GM23248 (cell line): ENCODE results near the gene BCL7A. TPM values are rescaled to one million over a fixed set of nuclear protein-coding genes. Genes with fewer than 3 reads are reported as not detected.

Source experiments
- DNase-seq: peaks from one replicate; pipeline ENCODE4 v3.0.0-alpha.2; 2015
- H2AFZ ChIP-seq: fragments of 200-600 bp; sonication (generic); 2 replicates; pipeline ENCODE4 v1.6.1; 2016; ENCODE audit warnings: antibody characterized with exemption
- H3F3A ChIP-seq: fragments of 200-600 bp; sonication (generic); 2 replicates; pipeline ENCODE4 v1.6.1; 2016; ENCODE audit warnings: mild to moderate bottlenecking, antibody characterized with exemption, mixed run types; ENCODE audit not compliant: insufficient read depth
- H3K27ac ChIP-seq: fragments of 200-600 bp; sonication (generic); 2 replicates; pipeline ENCODE4 v1.5.1; 2016; ENCODE audit warnings: mild to moderate bottlenecking
- H3K27me3 ChIP-seq: fragments of 200-600 bp; sonication (generic); replicated peaks from 2 replicates; pipeline ENCODE4 v1.6.1; 2016; ENCODE audit warnings: mild to moderate bottlenecking; ENCODE audit not compliant: insufficient read depth
- H3K36me3 ChIP-seq: fragments of 200-600 bp; sonication (generic); 2 replicates; pipeline ENCODE4 v1.6.1; 2016; ENCODE audit warnings: low read depth, mild to moderate bottlenecking
- H3K4me1 ChIP-seq: fragments of 200-600 bp; sonication (generic); 2 replicates; pipeline ENCODE4 v1.6.1; 2016; ENCODE audit warnings: mild to moderate bottlenecking; ENCODE audit not compliant: insufficient read depth
- H3K4me2 ChIP-seq: fragments of 200-600 bp; sonication (generic); one replicate; pipeline ENCODE4 v1.6.1; 2016; ENCODE audit warnings: mild to moderate bottlenecking; ENCODE audit not compliant: unreplicated experiment
- H3K4me3 ChIP-seq: fragments of 200-600 bp; sonication (generic); 2 replicates; pipeline ENCODE4 v1.5.1; 2016; ENCODE audit warnings: mild to moderate bottlenecking
- H3K79me2 ChIP-seq: fragments of 200-600 bp; sonication (generic); 2 replicates; pipeline ENCODE4 v1.6.1; 2016; ENCODE audit warnings: mild to moderate bottlenecking; ENCODE audit not compliant: insufficient read depth
- H3K9ac ChIP-seq: fragments of 200-600 bp; sonication (generic); 2 replicates; pipeline ENCODE4 v1.6.1; 2016; ENCODE audit warnings: mild to moderate bottlenecking
- H3K9me2 ChIP-seq: fragments of 200-600 bp; sonication (generic); 2 replicates; pipeline ENCODE4 v1.6.1; 2016; ENCODE audit warnings: mixed run types, mild to moderate bottlenecking, moderate library complexity; ENCODE audit not compliant: insufficient read depth
- H3K9me3 ChIP-seq: fragments of 200-600 bp; sonication (generic); one replicate; pipeline ENCODE4 v1.6.1; 2017; ENCODE audit warnings: low read depth
- H4K20me1 ChIP-seq: fragments of 200-600 bp; sonication (generic); 2 replicates; pipeline ENCODE4 v1.6.0; 2016; ENCODE audit not compliant: insufficient read depth
- EZH2 ChIP-seq: fragments of 200-600 bp; sonication (generic); IDR thresholded peaks from 2 replicates; pipeline ENCODE4 v1.6.1; 2018; ENCODE audit warnings: antibody characterized with exemption, mild to moderate bottlenecking; ENCODE audit not compliant: insufficient read depth, poor library complexity, severe bottlenecking
- EZH2phosphoT487 ChIP-seq: fragments of 200-600 bp; sonication (generic); IDR thresholded peaks from 2 replicates; pipeline ENCODE4 v1.6.1; 2018; ENCODE audit warnings: antibody characterized with exemption, moderate library complexity, mild to moderate bottlenecking, low read depth; ENCODE audit not compliant: insufficient read depth
- WGBS, 2 experiments: methylation state at CpG; one replicate each; pipeline ENCODE4 v1.1.6; 2015 to 2017; ENCODE audit warnings: low lambda C conversion rate in 2 of 2, low coverage in 1 of 2; ENCODE audit errors: missing lambda C conversion rate in 2 of 2; 5-methylcytosine and 5-hydroxymethylcytosine counted together
- in situ Hi-C: fragments of 300-500 bp; cut with MboI; formaldehyde crosslinking; loops from 2 replicates; pipeline ENCODE4 v1.15.0; 2020
- polyA plus RNA-seq: library from polyadenylated mRNA; unstranded; fragments of >200 nt; fragmentation: Nextera tagmentation; extraction: Ambion mirVana; gene quantifications from 2 replicates; pipeline ENCODE4 v1.2.1, GENCODE V29; 2016
- total RNA-seq: library from RNA; depleted of rRNA; stranded (reverse); fragments of >200 nt; shearing (Covaris generic); gene quantifications from 2 replicates; pipeline ENCODE4 v1.2.3, GENCODE V29; 2014

Gene BCL7A
- total and polyA plus RNA-seq, 2 experiments from 2014 or later: 2.7 to 4.2 TPM

- H3K79me2 ChIP-seq: no peaks in the 10 kb centered on the region
- in situ Hi-C loops: no loop called here
- 89 to 91% methylated on average over 18 to 22 of the region's 22 CpGs for WGBS, 2 experiments
- no peak overlapping the region for H3K27ac ChIP-seq
- no peaks in the 10 kb centered on the region for H3K9me3 ChIP-seq
- H3K27me3 ChIP-seq: no peaks in the 10 kb centered on the region
- DNase-seq: no peak
- H3K4me1 ChIP-seq: peaks cover 18% of the 10 kb centered on the region
- H3K4me2 ChIP-seq: no peak overlapping the region
- H3K36me3 ChIP-seq: no peaks in the 10 kb centered on the region
- H3F3A ChIP-seq: no peaks in the 10 kb centered on the region; the same call in 1 of the 2 replicates
- no peak overlapping the region for H2AFZ ChIP-seq
- H4K20me1 ChIP-seq: no peaks in the 10 kb centered on the region
- no peak for TF ChIP-seq EZH2phosphoT487
- TF ChIP-seq EZH2: no peak
- H3K9me2 ChIP-seq: no peaks in the 10 kb centered on the region
- H3K9ac ChIP-seq: no peak overlapping the region
- H3K4me3 ChIP-seq: no peak overlapping the region
These were observed 38.4 kb downstream of the BCL7A start for GRCh38 chr12:122060081-122060501.

- WGBS, 2 experiments: 90 to 95% methylated on average over 11 to 23 of the region's 23 CpGs
- no peak overlapping the region for H2AFZ ChIP-seq
- no peak overlapping the region for H3K27ac ChIP-seq
- no peak for DNase-seq
- in situ Hi-C loops: no loop called here
- H3K9me3 ChIP-seq: no peaks in the 10 kb centered on the region
- no peaks in the 10 kb centered on the region for H3K27me3 ChIP-seq
- no peak overlapping the region for H3K4me3 ChIP-seq
- no peak overlapping the region for H3K9ac ChIP-seq
- H3K9me2 ChIP-seq: no peaks in the 10 kb centered on the region
- peaks cover 22% of the 10 kb centered on the region for H3K4me1 ChIP-seq
- no peaks in the 10 kb centered on the region; the same call in 1 of the 2 replicates for H3F3A ChIP-seq
- H4K20me1 ChIP-seq: no peaks in the 10 kb centered on the region
- no peak for TF ChIP-seq EZH2phosphoT487
- no peak for TF ChIP-seq EZH2
- no peaks in the 10 kb centered on the region for H3K36me3 ChIP-seq
- no peaks in the 10 kb centered on the region for H3K79me2 ChIP-seq
- H3K4me2 ChIP-seq: no peak overlapping the region
These were observed 39.6 kb downstream of the BCL7A start for GRCh38 chr12:122061253-122061652.

GRCh38 chr12:122062832-122063693, 41.4 kb downstream of the BCL7A start:
- H4K20me1 ChIP-seq: no peaks in the 10 kb centered on the region
- peak overlapping the region; percentile 76 for H2AFZ ChIP-seq
- DNase-seq: peak; percentile 58
- peaks cover 22% of the 10 kb centered on the region for H3K4me1 ChIP-seq
- H3K27ac ChIP-seq: peak overlapping the region; percentile 20
- H3K9me3 ChIP-seq: no peaks in the 10 kb centered on the region
- H3K4me3 ChIP-seq: no peak overlapping the region
- WGBS, 2 experiments: 36 to 48% methylated on average over 19 of the region's 19 CpGs
- H3K9ac ChIP-seq: peak overlapping the region; percentile 38
- peak overlapping the region; percentile 17 for H3K4me2 ChIP-seq
- H3K36me3 ChIP-seq: no peaks in the 10 kb centered on the region
- in situ Hi-C loops: no loop called here
- TF ChIP-seq EZH2: no peak
- TF ChIP-seq EZH2phosphoT487: no peak
- H3F3A ChIP-seq: no peaks in the 10 kb centered on the region; the same call in 1 of the 2 replicates
- no peaks in the 10 kb centered on the region for H3K27me3 ChIP-seq
- H3K79me2 ChIP-seq: no peaks in the 10 kb centered on the region
- no peaks in the 10 kb centered on the region for H3K9me2 ChIP-seq

GRCh38 chr12:122063694-122064024, 42.0 kb downstream of the BCL7A start:
- H3K4me2 ChIP-seq: no peak overlapping the region
- no peak for DNase-seq
- H4K20me1 ChIP-seq: no peaks in the 10 kb centered on the region
- no peak overlapping the region for H3K9ac ChIP-seq
- H2AFZ ChIP-seq: peak overlapping the region; percentile 76; the same call in 1 of the 2 replicates
- peaks cover 22% of the 10 kb centered on the region for H3K4me1 ChIP-seq
- peak overlapping the region; percentile 20; the same call in 1 of the 2 replicates for H3K27ac ChIP-seq
- in situ Hi-C loops: no loop called here
- WGBS, 2 experiments: 95% methylated on average over 5 to 6 of the region's 6 CpGs
- no peaks in the 10 kb centered on the region for H3K27me3 ChIP-seq
- H3K9me2 ChIP-seq: no peaks in the 10 kb centered on the region
- no peaks in the 10 kb centered on the region for H3K79me2 ChIP-seq
- no peaks in the 10 kb centered on the region for H3K9me3 ChIP-seq
- H3F3A ChIP-seq: no peaks in the 10 kb centered on the region; the same call in 1 of the 2 replicates
- TF ChIP-seq EZH2phosphoT487 (no peak), EZH2 (no peak)
- H3K36me3 ChIP-seq: no peaks in the 10 kb centered on the region
- H3K4me3 ChIP-seq: no peak overlapping the region
